Vagina (tissue), 2 donors: ENCODE results near the gene SYCE3.

ENCODE experiments used
- CTCF ChIP-seq, 3 experiments: fragments of 450-650 bp in 2 of 3; fragments of 200-600 bp in 1 of 3; sonication (generic) in 1 of 3; IDR thresholded peaks; one replicate each; pipeline ENCODE4 v1.5.1; 2017 to 2019; ENCODE audit warnings: antibody characterized with exemption in 3 of 3, mild to moderate bottlenecking in 2 of 3, moderate library complexity in 2 of 3
- POLR2A ChIP-seq, 2 donors: fragments of 450-650 bp; IDR thresholded peaks; one replicate each; pipeline ENCODE4 v1.6.1; 2017; ENCODE audit warnings: antibody characterized with exemption in 2 of 2, mild to moderate bottlenecking in 2 of 2, moderate library complexity in 2 of 2
- POLR2AphosphoS5 ChIP-seq, 2 donors: sonication (generic); formaldehyde crosslinking; IDR thresholded peaks; one replicate each; pipeline ENCODE4 v1.9.0; 2017; ENCODE audit warnings: antibody characterized with exemption in 2 of 2, mild to moderate bottlenecking in 2 of 2, low read depth in 1 of 2; ENCODE audit not compliant: insufficient read depth in 1 of 2

GRCh38 chr22:50609599-50609998, 46.9 kb upstream of the SYCE3 start:
- TF ChIP-seq CTCF (IDR thresholded peaks at IDR 0.05): no peak
- no peak for TF ChIP-seq POLR2A (IDR thresholded peaks at IDR 0.05)
- no peak for TF ChIP-seq POLR2AphosphoS5 (IDR thresholded peaks at IDR 0.05; ENCODE audit: insufficient read depth in 1 of 2, low read depth in 1 of 2)
